Endothelial cell (in vitro differentiated cells): ENCODE data around the gene CTDSP1. TPM values are rescaled to one million over a fixed set of nuclear protein-coding genes. Genes with fewer than 3 reads are reported as not detected.

Source experiments
- DNase-seq: peaks from one replicate; pipeline ENCODE4 v3.0.0; 2021; ENCODE audit warnings: low spot score
- H3K27ac Mint-ChIP-seq: one replicate; pipeline ENCODE4 v1.8.0; 2021; ENCODE audit warnings: mixed read lengths, inconsistent platforms; ENCODE audit not compliant: unreplicated experiment
- H3K27me3 Mint-ChIP-seq: one replicate; pipeline ENCODE4 v1.8.0; 2021; ENCODE audit warnings: mild to moderate bottlenecking, moderate library complexity, mixed read lengths, inconsistent platforms; ENCODE audit not compliant: unreplicated experiment
- H3K36me3 Mint-ChIP-seq: one replicate; pipeline ENCODE4 v1.8.0; 2021; ENCODE audit warnings: mild to moderate bottlenecking, low read depth, mixed read lengths, inconsistent platforms; ENCODE audit not compliant: unreplicated experiment
- H3K4me1 Mint-ChIP-seq: one replicate; pipeline ENCODE4 v1.8.0; 2021; ENCODE audit warnings: mild to moderate bottlenecking, mixed read lengths, inconsistent platforms; ENCODE audit not compliant: unreplicated experiment
- H3K4me3 Mint-ChIP-seq: one replicate; pipeline ENCODE4 v1.8.0; 2021; ENCODE audit warnings: mild to moderate bottlenecking, mixed read lengths, inconsistent platforms; ENCODE audit not compliant: unreplicated experiment
- H3K9me3 Mint-ChIP-seq: one replicate; pipeline ENCODE4 v1.8.0; 2021; ENCODE audit warnings: mixed read lengths, inconsistent platforms; ENCODE audit not compliant: unreplicated experiment
- total RNA-seq: library from RNA; stranded (reverse); fragmentation: NEBNext Ultra II Directional; extraction: Animal tissue kit (Norgen Biotek cat#: 25700); gene quantifications from one replicate; pipeline ENCODE4 v1.2.1, GENCODE V29; 2021; ENCODE audit not compliant: unreplicated experiment
- TF ChIP-seq, protein P1 (sequence below): fragments of 200-600 bp; sonication (generic); IDR thresholded peaks from one replicate; pipeline ENCODE4 v1.5.0; 2021; ENCODE audit warnings: antibody characterized with exemption; ENCODE audit not compliant: unreplicated experiment

Gene CTDSP1
- total RNA-seq, 1 donor from 2014 or later, result 106 TPM

GRCh38 chr2:218402491-218402901 is 2.8 kb downstream of the CTDSP1 start:
- Mint-ChIP-seq H3K4me1 (peaks cover 23% of the 10 kb centered on the region), H3K4me3 (no peak overlapping the region), H3K27ac (no peak overlapping the region), H3K27me3 (peaks cover 8% of the 10 kb centered on the region), H3K36me3 (peaks cover 10% of the 10 kb centered on the region), H3K9me3 (no peaks in the 10 kb centered on the region)
- DNase-seq, result no peak
- TF ChIP-seq, protein P1, sequence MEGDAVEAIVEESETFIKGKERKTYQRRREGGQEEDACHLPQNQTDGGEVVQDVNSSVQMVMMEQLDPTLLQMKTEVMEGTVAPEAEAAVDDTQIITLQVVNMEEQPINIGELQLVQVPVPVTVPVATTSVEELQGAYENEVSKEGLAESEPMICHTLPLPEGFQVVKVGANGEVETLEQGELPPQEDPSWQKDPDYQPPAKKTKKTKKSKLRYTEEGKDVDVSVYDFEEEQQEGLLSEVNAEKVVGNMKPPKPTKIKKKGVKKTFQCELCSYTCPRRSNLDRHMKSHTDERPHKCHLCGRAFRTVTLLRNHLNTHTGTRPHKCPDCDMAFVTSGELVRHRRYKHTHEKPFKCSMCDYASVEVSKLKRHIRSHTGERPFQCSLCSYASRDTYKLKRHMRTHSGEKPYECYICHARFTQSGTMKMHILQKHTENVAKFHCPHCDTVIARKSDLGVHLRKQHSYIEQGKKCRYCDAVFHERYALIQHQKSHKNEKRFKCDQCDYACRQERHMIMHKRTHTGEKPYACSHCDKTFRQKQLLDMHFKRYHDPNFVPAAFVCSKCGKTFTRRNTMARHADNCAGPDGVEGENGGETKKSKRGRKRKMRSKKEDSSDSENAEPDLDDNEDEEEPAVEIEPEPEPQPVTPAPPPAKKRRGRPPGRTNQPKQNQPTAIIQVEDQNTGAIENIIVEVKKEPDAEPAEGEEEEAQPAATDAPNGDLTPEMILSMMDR, result no peak

GRCh38 chr2:218402911-218403411 is 3.3 kb downstream of the CTDSP1 start:
- Mint-ChIP-seq H3K4me3 (peak overlapping the region; percentile 69), H3K27me3 (peaks cover 5% of the 10 kb centered on the region), H3K4me1 (peaks cover 24% of the 10 kb centered on the region), H3K36me3 (peaks cover 10% of the 10 kb centered on the region), H3K9me3 (no peaks in the 10 kb centered on the region), H3K27ac (no peak overlapping the region)
- TF ChIP-seq, protein P1, result no peak
- DNase-seq, result no peak

DNA sequence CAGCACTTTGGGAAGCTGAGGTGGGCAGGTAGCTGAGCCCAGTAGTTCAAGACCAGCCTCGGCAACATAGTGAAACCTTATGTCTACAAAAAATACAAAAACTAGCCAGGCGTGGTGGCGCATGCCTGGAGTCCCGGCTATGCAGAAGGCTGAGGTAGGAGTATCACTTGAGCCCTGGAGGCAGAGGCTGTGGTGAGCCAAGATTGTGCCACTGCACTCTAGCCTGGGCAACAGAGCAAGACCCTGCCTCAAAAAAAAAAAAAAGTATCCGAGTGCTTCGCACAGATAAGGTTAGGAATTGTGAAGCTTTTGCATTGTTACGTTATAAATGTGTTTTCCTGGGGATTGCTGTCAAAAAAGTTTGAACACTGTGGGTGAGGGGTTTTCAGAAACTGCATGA is 4.1 kb downstream of the CTDSP1 start:
- TF ChIP-seq, protein P1, result no peak
- H3K27ac Mint-ChIP-seq, result no peak overlapping the region
- no peak for DNase-seq
- H3K9me3 Mint-ChIP-seq, result no peaks in the 10 kb centered on the region
- H3K4me1 Mint-ChIP-seq, result peaks cover 27% of the 10 kb centered on the region
- H3K4me3 Mint-ChIP-seq, result peak overlapping the region; percentile 51
- peaks cover 3% of the 10 kb centered on the region for H3K27me3 Mint-ChIP-seq
- H3K36me3 Mint-ChIP-seq, result peaks cover 10% of the 10 kb centered on the region

- no peak for DNase-seq
- TF ChIP-seq, protein P1, result no peak
- Mint-ChIP-seq H3K27me3 (peaks cover 5% of the 10 kb centered on the region), H3K36me3 (peaks cover 10% of the 10 kb centered on the region), H3K4me3 (peak overlapping the region; percentile 51), H3K9me3 (no peaks in the 10 kb centered on the region), H3K27ac (no peak overlapping the region), H3K4me1 (peaks cover 27% of the 10 kb centered on the region)
Observed at GRCh38 chr2:218404351-218405085, 4.8 kb downstream of the CTDSP1 start.

- peaks cover 27% of the 10 kb centered on the region for H3K4me1 Mint-ChIP-seq
Observed at GRCh38 chr2:218405086-218405745, 5.5 kb downstream of the CTDSP1 start.

More at GRCh38 chr2:218405086-218405745, 5.5 kb downstream of the CTDSP1 start:
- peaks cover 10% of the 10 kb centered on the region for H3K36me3 Mint-ChIP-seq
- TF ChIP-seq, protein P1, result no peak
- peaks cover 5% of the 10 kb centered on the region for H3K27me3 Mint-ChIP-seq
- no peak for DNase-seq
- peak overlapping the region; percentile 81 for H3K27ac Mint-ChIP-seq
- H3K9me3 Mint-ChIP-seq, result no peaks in the 10 kb centered on the region
- peak overlapping the region; percentile 56 for H3K4me3 Mint-ChIP-seq
